Fibroblast of skin of abdomen (primary cell): ENCODE results near the gene NUDCD2.
"Not testable (repeated sequence)": the region's sequence is repeated elsewhere in the genome, so short reads cannot be mapped to it uniquely, and the experiment has no call there.

Experiments used
- DNase-seq: peaks from one replicate; pipeline ENCODE4 v3.0.0-alpha.2; 2013

NUDCD2 gene

DNA sequence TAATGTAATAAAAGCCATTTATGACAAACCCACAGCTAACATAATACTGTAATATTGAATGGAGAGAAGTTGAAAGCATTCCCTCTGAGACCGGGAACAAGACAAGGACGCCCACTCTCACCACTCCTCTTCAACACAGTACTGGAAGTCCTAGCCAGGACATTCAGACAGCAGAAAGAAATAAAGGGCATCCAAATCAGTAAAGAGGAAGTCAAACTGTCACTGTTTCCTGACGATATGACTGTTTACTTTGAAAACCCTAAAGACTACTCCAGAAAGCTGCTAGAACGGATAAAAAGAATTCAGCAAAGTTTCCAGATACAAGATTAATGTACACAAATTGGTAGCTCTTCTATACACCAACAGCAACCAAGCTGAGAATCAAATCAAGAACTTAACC, 33.8 kb downstream of the NUDCD2 start:
- not testable (repeated sequence) for DNase-seq

DNA sequence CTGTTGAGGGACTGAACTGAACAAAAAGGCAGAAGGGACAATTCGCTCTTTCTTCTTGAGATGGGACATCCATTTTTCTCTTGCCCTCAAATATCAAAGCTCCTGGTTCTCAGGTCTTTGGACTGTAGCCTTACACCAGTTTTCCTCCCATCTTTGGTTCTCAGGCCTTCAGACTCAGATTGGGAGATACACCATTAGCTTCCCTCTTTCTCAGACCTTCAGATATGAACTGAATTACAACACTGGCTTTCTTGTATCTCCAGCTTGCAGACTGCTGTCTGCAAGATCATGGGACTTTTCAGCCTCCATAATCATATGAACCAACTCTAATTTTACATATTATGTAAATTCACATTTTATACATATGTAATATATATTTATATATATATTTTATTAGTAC, 35.1 kb downstream of the NUDCD2 start:
- DNase-seq = no peak

DNA sequence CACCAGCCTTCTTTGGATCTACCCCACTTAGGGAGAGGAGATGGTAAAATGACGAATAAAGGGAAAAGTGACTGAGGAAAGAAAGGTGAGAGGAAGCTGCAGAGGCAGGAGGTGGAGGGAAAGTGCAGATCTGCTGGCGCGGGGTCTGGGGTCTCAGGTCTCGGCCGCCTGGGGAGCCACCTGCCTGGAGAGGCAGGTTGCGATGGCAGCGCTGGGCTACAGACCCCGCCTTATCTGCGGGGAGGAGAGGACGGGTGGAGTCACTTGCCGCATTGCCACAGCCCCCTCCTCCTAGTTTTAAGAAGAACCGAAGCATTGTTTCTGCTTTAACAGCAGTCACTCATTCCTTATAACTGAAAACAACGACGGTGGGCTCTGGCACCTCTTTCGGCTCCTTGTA, 44.2 kb downstream of the NUDCD2 start:
- not testable (repeated sequence) for DNase-seq

- no peak for DNase-seq
Measured at GRCh38 chr5:163410505-163410904, 49.4 kb downstream of the NUDCD2 start.

GRCh38 chr5:163409384-163409783, 50.5 kb downstream of the NUDCD2 start:
- DNase-seq = no peak

DNA sequence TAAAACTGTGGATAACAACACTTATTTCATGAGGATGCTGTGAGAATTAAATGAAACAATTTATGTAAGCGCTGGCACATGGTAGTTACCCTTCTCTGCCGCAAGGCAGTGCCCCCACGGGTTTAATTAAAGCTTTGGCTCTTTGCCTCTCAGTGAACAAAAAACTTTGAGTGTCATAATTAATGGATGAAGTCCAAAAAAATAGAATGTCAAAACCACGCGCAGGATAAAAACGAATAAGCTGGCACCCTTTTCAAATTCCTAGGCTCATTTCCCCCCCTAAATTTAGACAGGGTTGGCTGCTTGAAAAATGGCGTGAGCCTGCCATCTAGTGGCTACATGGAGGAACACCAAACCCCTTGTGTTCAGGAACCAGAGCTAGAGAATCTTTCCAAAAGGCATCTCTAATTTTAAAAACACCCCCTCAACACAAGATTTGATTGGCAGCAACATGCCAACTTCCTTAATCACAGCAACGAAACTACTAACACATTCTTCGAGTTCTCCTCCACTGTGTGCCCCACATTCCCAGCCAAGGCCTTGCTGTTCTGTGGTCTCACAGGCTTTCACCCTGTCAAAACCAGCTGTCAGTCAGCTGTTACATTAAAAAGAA, 51.5 kb downstream of the NUDCD2 start:
- peak; percentile 67 for DNase-seq

DNA sequence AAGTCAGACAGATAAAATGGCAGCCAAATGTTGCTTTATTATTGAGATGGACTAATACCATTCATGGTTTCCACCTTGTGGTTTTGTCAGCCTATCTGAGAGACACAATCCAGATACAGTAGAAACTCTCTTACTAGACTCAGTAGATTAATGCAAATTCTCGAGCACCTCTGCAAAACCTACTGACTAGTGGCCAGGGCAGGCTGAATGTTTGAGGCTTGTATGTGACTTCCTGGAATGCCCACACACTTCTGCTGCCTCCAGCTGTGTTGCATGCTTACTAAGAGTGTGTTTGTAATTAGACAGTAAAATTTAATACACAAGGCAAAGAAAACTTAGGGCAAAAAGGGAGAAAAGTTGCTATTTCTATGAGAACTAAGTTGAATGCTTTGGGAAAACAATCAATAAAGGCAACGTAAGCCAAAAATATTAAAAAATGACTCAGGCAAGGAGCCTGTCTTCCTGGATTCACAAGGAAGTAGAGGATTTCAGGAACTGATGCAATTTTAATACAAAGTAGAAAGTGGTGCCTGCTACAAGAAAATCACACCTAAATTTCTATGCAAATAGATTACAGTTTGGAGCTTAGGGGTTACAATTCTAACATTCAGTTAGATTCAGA, 52.8 kb downstream of the NUDCD2 start:
- peak; percentile 63 for DNase-seq

GRCh38 chr5:163404364-163405173, 55.3 kb downstream of the NUDCD2 start:
- no peak for DNase-seq

GRCh38 chr5:163402007-163402406, 57.9 kb downstream of the NUDCD2 start:
- no peak for DNase-seq

- no peak for DNase-seq
Measured at GRCh38 chr5:163401271-163401670, 58.6 kb downstream of the NUDCD2 start.

DNA sequence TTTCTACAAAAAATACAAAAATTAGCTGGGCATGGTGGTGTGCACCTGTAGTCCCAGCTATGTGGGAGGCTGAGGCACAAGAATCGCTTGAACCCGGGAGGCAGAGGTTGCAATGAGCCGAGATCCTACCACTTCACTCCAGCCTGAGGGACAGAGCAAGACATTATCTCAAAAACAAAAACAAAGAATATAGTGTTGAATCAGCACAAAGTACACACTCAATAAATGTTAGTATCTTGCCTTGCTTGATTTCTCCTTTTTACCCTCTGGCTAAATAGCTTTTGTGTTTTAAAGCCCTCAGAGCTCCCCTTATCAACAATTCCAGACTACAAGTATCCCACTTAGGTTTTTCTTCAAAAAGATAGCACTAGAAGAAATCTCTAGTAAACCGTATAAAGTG, 60.0 kb downstream of the NUDCD2 start:
- DNase-seq = no peak

- no peak for DNase-seq
Measured at GRCh38 chr5:163397354-163397753, 62.5 kb downstream of the NUDCD2 start.

- DNase-seq = not testable (repeated sequence)
Measured at GRCh38 chr5:163396818-163397340, 63.0 kb downstream of the NUDCD2 start.
